Astrocyte (in vitro differentiated cells and primary cell): ENCODE measurements around the gene TMEM114. TPM values are rescaled to one million over a fixed set of nuclear protein-coding genes. Genes with fewer than 3 reads are reported as not detected.

Experiments used
- DNase-seq: peaks from one replicate; pipeline ENCODE4 v3.0.0-alpha.2; 2010; ENCODE audit warnings: low read depth
- FAIRE-seq: peaks from 2 replicates; lab custom pipeline; 2011; peaks lifted over from hg19 to GRCh38; lab: Jason Lieb, UNC
- H2AFZ ChIP-seq: 2 replicates; pipeline ENCODE4 v1.6.0; 2012; ENCODE audit warnings: low read depth, low read length, inconsistent platforms
- H3K27ac ChIP-seq: 2 replicates; pipeline ENCODE4 v1.5.1; 2011; ENCODE audit warnings: low read depth, low read length, inconsistent platforms
- H3K27me3 ChIP-seq: 2 replicates; pipeline ENCODE4 v1.6.0; 2011; ENCODE audit warnings: low read length, inconsistent platforms; ENCODE audit not compliant: insufficient read depth
- H3K36me3 ChIP-seq: 2 replicates; pipeline ENCODE4 v1.5.1; 2011; ENCODE audit warnings: low read length, inconsistent platforms; ENCODE audit not compliant: insufficient read depth
- H3K4me1 ChIP-seq: 2 replicates; pipeline ENCODE4 v1.5.1; 2011; ENCODE audit warnings: low read length, inconsistent platforms; ENCODE audit not compliant: insufficient read depth
- H3K4me2 ChIP-seq: 2 replicates; pipeline ENCODE4 v1.6.0; 2012; ENCODE audit warnings: low read length, inconsistent platforms
- H3K4me3 ChIP-seq: 2 replicates; pipeline ENCODE4 v1.5.1; 2011; ENCODE audit warnings: low read depth, mild to moderate bottlenecking, low read length, inconsistent platforms; ENCODE audit not compliant: insufficient read depth
- H3K79me2 ChIP-seq: 2 replicates; pipeline ENCODE4 v1.6.0; 2012; ENCODE audit warnings: mild to moderate bottlenecking, low read length, inconsistent platforms; ENCODE audit not compliant: insufficient read depth
- H3K9ac ChIP-seq: 2 replicates; pipeline ENCODE4 v1.6.0; 2012; ENCODE audit warnings: mild to moderate bottlenecking, low read length, inconsistent platforms
- H3K9me3 ChIP-seq: 2 replicates; pipeline ENCODE4 v1.5.1; 2012; ENCODE audit warnings: low read depth, mild to moderate bottlenecking, low read length, inconsistent platforms; ENCODE audit not compliant: insufficient read depth
- H4K20me1 ChIP-seq: 2 replicates; pipeline ENCODE4 v1.6.0; 2012; ENCODE audit warnings: low read length, inconsistent platforms; ENCODE audit not compliant: insufficient read depth
- H3K27ac Mint-ChIP-seq: one replicate; pipeline ENCODE4 v1.8.0; 2021; ENCODE audit warnings: mild to moderate bottlenecking, mixed read lengths; ENCODE audit not compliant: unreplicated experiment
- H3K27me3 Mint-ChIP-seq: one replicate; pipeline ENCODE4 v1.8.0; 2021; ENCODE audit warnings: low read depth, mixed read lengths; ENCODE audit not compliant: unreplicated experiment
- H3K36me3 Mint-ChIP-seq: one replicate; pipeline ENCODE4 v1.8.0; 2021; ENCODE audit warnings: low read depth, mixed read lengths; ENCODE audit not compliant: unreplicated experiment
- H3K4me1 Mint-ChIP-seq: one replicate; pipeline ENCODE4 v1.8.0; 2021; ENCODE audit warnings: low read depth, mixed read lengths; ENCODE audit not compliant: unreplicated experiment
- H3K4me3 Mint-ChIP-seq: one replicate; pipeline ENCODE4 v1.8.0; 2021; ENCODE audit warnings: mild to moderate bottlenecking, moderate library complexity, mixed read lengths; ENCODE audit not compliant: unreplicated experiment
- H3K9me3 Mint-ChIP-seq: one replicate; pipeline ENCODE4 v1.8.0; 2021; ENCODE audit warnings: mild to moderate bottlenecking, mixed read lengths; ENCODE audit not compliant: unreplicated experiment
- EZH2 ChIP-seq: IDR thresholded peaks from 2 replicates; pipeline ENCODE4 v1.6.1; 2012; ENCODE audit warnings: mild to moderate bottlenecking, low read length, inconsistent platforms; ENCODE audit not compliant: insufficient read depth
- total RNA-seq: library from RNA; stranded (reverse); gene quantifications from 2 replicates; pipeline ENCODE4 v1.2.1, GENCODE V29; 2021
- TF ChIP-seq, protein P1 (sequence below): IDR thresholded peaks from 2 replicates; pipeline ENCODE4 v1.5.1; 2011; ENCODE audit warnings: low read depth, mild to moderate bottlenecking, inconsistent platforms, low read length, moderate library complexity; ENCODE audit not compliant: insufficient read depth

Gene TMEM114
- total RNA-seq, 1 donor from 2014 or later, result not detected

GRCh38 chr16:8576141-8577004 lies 13.9 kb downstream of the TMEM114 start:
- no peaks in the 10 kb centered on the region for H3K9me3 ChIP-seq
- H3K27ac ChIP-seq, result no peak overlapping the region
- TF ChIP-seq, protein P1, sequence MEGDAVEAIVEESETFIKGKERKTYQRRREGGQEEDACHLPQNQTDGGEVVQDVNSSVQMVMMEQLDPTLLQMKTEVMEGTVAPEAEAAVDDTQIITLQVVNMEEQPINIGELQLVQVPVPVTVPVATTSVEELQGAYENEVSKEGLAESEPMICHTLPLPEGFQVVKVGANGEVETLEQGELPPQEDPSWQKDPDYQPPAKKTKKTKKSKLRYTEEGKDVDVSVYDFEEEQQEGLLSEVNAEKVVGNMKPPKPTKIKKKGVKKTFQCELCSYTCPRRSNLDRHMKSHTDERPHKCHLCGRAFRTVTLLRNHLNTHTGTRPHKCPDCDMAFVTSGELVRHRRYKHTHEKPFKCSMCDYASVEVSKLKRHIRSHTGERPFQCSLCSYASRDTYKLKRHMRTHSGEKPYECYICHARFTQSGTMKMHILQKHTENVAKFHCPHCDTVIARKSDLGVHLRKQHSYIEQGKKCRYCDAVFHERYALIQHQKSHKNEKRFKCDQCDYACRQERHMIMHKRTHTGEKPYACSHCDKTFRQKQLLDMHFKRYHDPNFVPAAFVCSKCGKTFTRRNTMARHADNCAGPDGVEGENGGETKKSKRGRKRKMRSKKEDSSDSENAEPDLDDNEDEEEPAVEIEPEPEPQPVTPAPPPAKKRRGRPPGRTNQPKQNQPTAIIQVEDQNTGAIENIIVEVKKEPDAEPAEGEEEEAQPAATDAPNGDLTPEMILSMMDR, result no peak
- TF ChIP-seq EZH2, result no peak
- Mint-ChIP-seq H3K4me3 (no peak overlapping the region), H3K36me3 (no peaks in the 10 kb centered on the region), H3K4me1 (peaks cover 5% of the 10 kb centered on the region), H3K9me3 (no peaks in the 10 kb centered on the region), H3K27me3 (no peaks in the 10 kb centered on the region), H3K27ac (no peak overlapping the region)
- no peak overlapping the region for H3K4me2 ChIP-seq
- H3K4me3 ChIP-seq, result no peak overlapping the region
- no peak overlapping the region for H2AFZ ChIP-seq
- FAIRE-seq (no peak), DNase-seq (no peak)
- H3K36me3 ChIP-seq, result no peaks in the 10 kb centered on the region
- no peaks in the 10 kb centered on the region for H4K20me1 ChIP-seq
- H3K9ac ChIP-seq, result no peak overlapping the region
- no peaks in the 10 kb centered on the region for H3K79me2 ChIP-seq
- H3K27me3 ChIP-seq, result peaks cover 15% of the 10 kb centered on the region
- H3K4me1 ChIP-seq, result peaks cover 5% of the 10 kb centered on the region

- Histone ChIP-seq H3K4me3 (no peak overlapping the region), H2AFZ (no peak overlapping the region), H3K36me3 (no peaks in the 10 kb centered on the region), H3K79me2 (no peaks in the 10 kb centered on the region), H4K20me1 (no peaks in the 10 kb centered on the region), H3K4me2 (no peak overlapping the region), H3K4me1 (peaks cover 10% of the 10 kb centered on the region), H3K9ac (no peak overlapping the region), H3K27me3 (peaks cover 15% of the 10 kb centered on the region), H3K9me3 (no peaks in the 10 kb centered on the region), H3K27ac (no peak overlapping the region)
- peaks cover 13% of the 10 kb centered on the region for H3K4me1 Mint-ChIP-seq
- no peaks in the 10 kb centered on the region for H3K36me3 Mint-ChIP-seq
- DNase-seq (no peak), FAIRE-seq (no peak)
- H3K9me3 Mint-ChIP-seq, result no peaks in the 10 kb centered on the region
- no peaks in the 10 kb centered on the region for H3K27me3 Mint-ChIP-seq
- no peak overlapping the region for H3K4me3 Mint-ChIP-seq
- no peak overlapping the region for H3K27ac Mint-ChIP-seq
- no peak for TF ChIP-seq EZH2
- TF ChIP-seq, protein P1, result no peak
These were observed 14.9 kb downstream of the TMEM114 start for GRCh38 chr16:8575399-8575798.
